ENCODE measurements around the gene TNNT3.

DNA sequence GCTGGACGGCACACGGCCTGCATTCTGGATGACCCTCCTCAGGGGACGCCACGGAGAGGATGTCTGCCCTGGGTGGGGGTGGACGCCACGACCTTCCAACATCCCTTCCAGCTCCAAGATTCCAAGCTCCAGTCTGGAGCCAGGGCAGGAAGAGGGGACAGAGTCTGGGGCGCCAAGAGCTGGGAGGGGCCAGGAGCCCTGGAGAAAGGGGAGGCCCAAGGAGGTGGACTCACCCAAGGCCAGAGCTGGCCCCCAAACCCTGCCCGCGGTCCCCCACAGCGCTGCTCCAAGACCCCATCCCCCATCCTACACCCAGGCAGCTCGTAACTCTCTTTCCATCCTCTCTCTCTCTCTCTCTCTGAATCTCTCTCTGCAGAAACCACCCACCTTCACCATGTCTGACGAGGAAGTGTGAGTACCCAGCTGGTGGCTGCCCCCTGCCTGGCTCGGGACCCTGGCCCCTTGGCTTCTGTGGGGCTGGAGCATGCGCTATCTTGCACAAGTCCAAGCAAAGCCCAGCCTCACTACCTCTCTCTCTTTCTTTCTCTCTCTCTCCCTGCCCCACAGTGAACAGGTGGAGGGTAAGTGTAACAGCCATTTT, 3.1 kb downstream of the TNNT3 start:
- TF ChIP-seq EZH2phosphoT487 (IDR thresholded peaks at IDR 0.05; ENCODE audit: insufficient read depth, low read depth) = no peak
- TF ChIP-seq EZH2 (IDR thresholded peaks at IDR 0.05; ENCODE audit: insufficient read depth, poor library complexity, severe bottlenecking) = no peak
